H1 (cell line): Measurements from ENCODE around the gene AGPAT3. TPM values are rescaled to one million over a fixed set of nuclear protein-coding genes. Genes with fewer than 3 reads are reported as not detected.

Source experiments
- EGR1 ChIP-seq: IDR thresholded peaks from 2 replicates; pipeline ENCODE4 v1.6.1; 2011; ENCODE audit warnings: low read depth, low read length, borderline replicate concordance
- EZH2 ChIP-seq: fragments of 200-600 bp; sonication (generic); IDR thresholded peaks from 2 replicates; pipeline ENCODE4 v1.7.1; 2012; ENCODE audit warnings: low read depth, mild to moderate bottlenecking, moderate library complexity, low read length, inconsistent platforms; ENCODE audit not compliant: severe bottlenecking
- GABPA ChIP-seq: IDR thresholded peaks from 2 replicates; pipeline ENCODE4 v1.6.1; 2011; ENCODE audit warnings: mild to moderate bottlenecking, low read length, moderate library complexity, borderline replicate concordance; ENCODE audit not compliant: insufficient read depth
- GTF2F1 ChIP-seq: IDR thresholded peaks from 2 replicates; pipeline ENCODE4 v1.6.1; 2012; ENCODE audit warnings: low read depth, low read length, improper control_type of control experiment, borderline replicate concordance
- PHF8 ChIP-seq: fragments of 200-600 bp; sonication (generic); conservative IDR thresholded peaks from 2 replicates; pipeline ENCODE4 v1.7.1; 2012; ENCODE audit warnings: low read depth, mild to moderate bottlenecking, inconsistent platforms, low read length, moderate library complexity
- POLR2AphosphoS5 ChIP-seq: IDR thresholded peaks from 2 replicates; pipeline ENCODE4 v1.6.1; 2011; ENCODE audit warnings: low read depth, low read length
- SIN3A ChIP-seq, 2 experiments: IDR thresholded peaks in 1 of 2; conservative IDR thresholded peaks in 1 of 2; 2 replicates each; pipeline ENCODE4 v1.6.1; 2011 to 2012; ENCODE audit warnings: low read length in 2 of 2, improper control_type of control experiment in 1 of 2, low read depth in 1 of 2, mild to moderate bottlenecking in 1 of 2
- USF2 ChIP-seq: IDR thresholded peaks from 2 replicates; pipeline ENCODE4 v1.6.1; 2011; ENCODE audit warnings: low read length, improper control_type of control experiment
- polyA plus RNA-seq, 7 experiments: library from polyadenylated mRNA; depleted of rRNA in 3 of 7; stranded (reverse) in 5 of 7; unstranded in 2 of 7; fragments of >200 nt in 5 of 7; fragments of 200-250 nt in 2 of 7; gene quantifications; 1 replicate in 5 of 7; 2 replicates in 1 of 7; 4 replicates in 1 of 7; pipeline versions ENCODE4 v1.2.1 to v1.2.3, GENCODE V29; 2011 to 2013; ENCODE audit warnings: missing spikeins in 2 of 7, mixed read lengths in 2 of 7
- total RNA-seq: library from RNA; stranded (reverse); fragmentation: NEBNext Ultra II Directional; extraction: Animal tissue kit (Norgen Biotek cat#: 25700); gene quantifications from 2 replicates; pipeline ENCODE4 v1.2.1, GENCODE V29; 2021

The AGPAT3 gene
- total and polyA plus RNA-seq, 2 of the 8 experiments (the other 6 are each of a cell fraction or from before 2014, with no cell fraction given) = 5.8 to 7.3 TPM

- TF ChIP-seq EZH2 (no peak), USF2 (no peak), EGR1 (no peak), GTF2F1 (no peak), POLR2AphosphoS5 (no peak), PHF8 (no peak), SIN3A (conservative IDR thresholded peaks at IDR 0.05 in 1 of 2, IDR thresholded peaks at IDR 0.05 in 1 of 2; ENCODE audit: low read depth in 1 of 2, low read length in 2 of 2) (no peak), GABPA (no peak)
Observed at GRCh38 chr21:43972850-43973633, 108.0 kb downstream of the AGPAT3 start (continued).
